Daoy (cell line): ENCODE data around the gene PLCXD3. TPM values are rescaled to one million over a fixed set of nuclear protein-coding genes. Genes with fewer than 3 reads are reported as not detected.
"Not testable (repeated sequence)": the region's sequence is repeated elsewhere in the genome, so short reads cannot be mapped to it uniquely, and the experiment has no call there.

ENCODE experiments used
- DNase-seq: peaks from one replicate; pipeline ENCODE4 v3.0.0-alpha.2; 2015; ENCODE audit warnings: low read depth
- total RNA-seq: library from RNA; depleted of rRNA; stranded (reverse); fragments of >200 nt; shearing (Covaris generic); gene quantifications from 2 replicates; pipeline ENCODE4 v1.2.3, GENCODE V29; 2014

The PLCXD3 gene
- total RNA-seq, 1 experiment from 2014 or later, result 0.11 TPM

- DNase-seq, result not testable (repeated sequence)
These were observed 16.8 kb downstream of the PLCXD3 start for GRCh38 chr5:41493490-41494126.

GRCh38 chr5:41485533-41485932, 24.9 kb downstream of the PLCXD3 start:
- DNase-seq, result no peak

- no peak for DNase-seq
These were observed 27.7 kb downstream of the PLCXD3 start for GRCh38 chr5:41482715-41483114.

GRCh38 chr5:41482173-41482572, 28.2 kb downstream of the PLCXD3 start:
- DNase-seq, result no peak

- not testable (repeated sequence) for DNase-seq
These were observed 38.7 kb downstream of the PLCXD3 start for GRCh38 chr5:41471571-41472208.

GRCh38 chr5:41465493-41466171, 44.8 kb downstream of the PLCXD3 start:
- DNase-seq, result no peak

- no peak for DNase-seq
These were observed 50.8 kb downstream of the PLCXD3 start for GRCh38 chr5:41459557-41459956.

GRCh38 chr5:41457094-41457493, 53.3 kb downstream of the PLCXD3 start:
- DNase-seq, result no peak

- DNase-seq, result no peak
These were observed 57.9 kb downstream of the PLCXD3 start for GRCh38 chr5:41452506-41452905.

- DNase-seq, result no peak
These were observed 62.5 kb downstream of the PLCXD3 start for GRCh38 chr5:41447650-41448510.

GRCh38 chr5:41445937-41446563, 64.4 kb downstream of the PLCXD3 start:
- no peak for DNase-seq

GRCh38 chr5:41435276-41435675, 75.1 kb downstream of the PLCXD3 start:
- DNase-seq, result no peak

- no peak for DNase-seq
These were observed 76.7 kb downstream of the PLCXD3 start for GRCh38 chr5:41433552-41434181.

GRCh38 chr5:41432481-41433253, 77.7 kb downstream of the PLCXD3 start:
- no peak for DNase-seq

GRCh38 chr5:41427505-41427904, 82.9 kb downstream of the PLCXD3 start:
- DNase-seq, result no peak

GRCh38 chr5:41425736-41426135, 84.7 kb downstream of the PLCXD3 start:
- DNase-seq, result no peak

GRCh38 chr5:41420492-41421067, 89.8 kb downstream of the PLCXD3 start:
- DNase-seq, result no peak

GRCh38 chr5:41418220-41419031, 92.0 kb downstream of the PLCXD3 start:
- DNase-seq, result no peak

- DNase-seq, result no peak
These were observed 94.1 kb downstream of the PLCXD3 start for GRCh38 chr5:41416336-41416735.
